Neuron (in vitro differentiated cells): ENCODE data around the gene LIPM.

Experiments
- H2AFZ ChIP-seq: one replicate; pipeline ENCODE4 v1.6.1; 2013; ENCODE audit warnings: low read depth, mild to moderate bottlenecking, inconsistent platforms, low read length, moderate library complexity
- H3K27me3 ChIP-seq: one replicate; pipeline ENCODE4 v1.6.1; 2013; ENCODE audit warnings: low read length; ENCODE audit not compliant: insufficient read depth
- H3K36me3 ChIP-seq: one replicate; pipeline ENCODE4 v1.6.1; 2013; ENCODE audit warnings: low read length; ENCODE audit not compliant: insufficient read depth
- H3K4me1 ChIP-seq: one replicate; pipeline ENCODE4 v1.6.1; 2013; ENCODE audit warnings: low read length; ENCODE audit not compliant: insufficient read depth
- H3K4me3 ChIP-seq: 2 replicates; pipeline ENCODE4 v1.5.1; 2013; ENCODE audit warnings: mild to moderate bottlenecking, low read length, moderate library complexity
- H3K9me3 ChIP-seq: one replicate; pipeline ENCODE4 v1.6.1; 2013; ENCODE audit warnings: low read length

The LIPM gene

DNA sequence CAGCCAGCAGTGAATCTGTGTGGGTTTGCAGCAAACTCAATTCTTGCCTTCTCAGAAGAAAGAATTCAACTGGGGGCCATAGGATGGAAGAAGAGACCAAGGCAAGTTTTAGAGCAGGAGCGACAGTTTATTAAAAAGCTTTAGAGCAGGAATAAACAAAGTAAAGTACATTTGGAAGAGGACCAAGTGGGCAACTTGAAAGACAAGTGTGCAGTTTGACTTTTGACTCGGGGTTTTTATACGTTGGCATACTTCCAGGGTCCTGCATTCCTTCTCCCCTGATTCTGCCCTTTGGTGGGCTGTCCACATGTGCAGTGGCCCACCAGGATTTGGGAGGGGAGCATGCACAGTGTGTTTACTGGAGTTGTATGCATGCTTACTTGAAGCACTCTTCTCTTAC is 52.2 kb downstream of the LIPM start:
- no peak overlapping the region for H2AFZ ChIP-seq
- H3K4me1 ChIP-seq = no peaks in the 10 kb centered on the region
- H3K27me3 ChIP-seq = peaks cover 3% of the 10 kb centered on the region
- no peak overlapping the region for H3K4me3 ChIP-seq
- H3K36me3 ChIP-seq = no peaks in the 10 kb centered on the region
- no peaks in the 10 kb centered on the region for H3K9me3 ChIP-seq

DNA sequence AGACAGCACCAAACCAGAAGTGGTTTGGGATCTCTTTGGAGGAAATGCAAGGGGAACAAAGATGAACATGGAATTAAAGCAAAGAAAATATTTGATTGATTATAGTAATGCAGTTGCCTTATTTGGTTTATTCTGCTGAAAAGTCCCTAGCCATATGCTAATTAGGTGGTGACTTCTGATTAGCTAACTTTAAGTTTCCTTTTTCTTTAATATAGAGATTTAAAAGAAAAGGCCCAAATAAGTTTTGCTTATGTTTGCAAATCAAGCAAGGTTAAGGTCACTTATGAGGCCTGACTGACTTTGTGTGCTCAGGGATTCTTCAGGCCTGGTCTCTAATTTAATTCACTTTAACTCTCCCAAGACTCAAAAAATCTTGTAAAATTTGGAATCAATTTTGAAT is 55.3 kb downstream of the LIPM start:
- no peaks in the 10 kb centered on the region for H3K4me1 ChIP-seq
- no peak overlapping the region for H3K4me3 ChIP-seq
- H3K36me3 ChIP-seq = no peaks in the 10 kb centered on the region
- no peaks in the 10 kb centered on the region for H3K9me3 ChIP-seq
- peaks cover 5% of the 10 kb centered on the region for H3K27me3 ChIP-seq
- no peak overlapping the region for H2AFZ ChIP-seq

DNA sequence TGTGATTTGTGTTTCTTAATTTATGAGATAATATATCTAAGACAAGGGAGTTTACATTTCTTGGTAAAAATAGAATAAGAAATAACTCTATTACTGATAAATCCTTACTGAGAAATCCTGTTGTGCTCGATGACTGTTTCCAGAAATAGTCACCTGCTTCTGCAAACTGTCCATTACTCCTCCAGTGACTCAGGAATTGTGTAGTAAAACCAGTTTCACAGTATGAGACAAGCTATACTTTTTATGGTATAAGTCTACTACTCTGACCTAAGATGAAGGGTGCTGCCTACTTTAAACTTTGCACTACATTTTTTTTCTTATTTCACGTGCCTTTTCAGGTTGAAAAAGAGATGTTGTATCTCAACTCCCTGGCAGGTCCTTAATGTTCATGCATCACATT is 56.0 kb downstream of the LIPM start:
- no peaks in the 10 kb centered on the region for H3K36me3 ChIP-seq
- H3K4me3 ChIP-seq = no peak overlapping the region

GRCh38 chr10:88861036-88861435 is 58.5 kb downstream of the LIPM start:
- H3K4me1 ChIP-seq = no peaks in the 10 kb centered on the region
- H2AFZ ChIP-seq = no peak overlapping the region
- no peak overlapping the region for H3K4me3 ChIP-seq
- peaks cover 13% of the 10 kb centered on the region for H3K27me3 ChIP-seq
- no peaks in the 10 kb centered on the region for H3K9me3 ChIP-seq
- H3K36me3 ChIP-seq = no peaks in the 10 kb centered on the region

More for the DNA sequence above, 56.0 kb downstream of the LIPM start:
- no peaks in the 10 kb centered on the region for H3K9me3 ChIP-seq
- no peaks in the 10 kb centered on the region for H3K4me1 ChIP-seq
- peaks cover 5% of the 10 kb centered on the region for H3K27me3 ChIP-seq
- no peak overlapping the region for H2AFZ ChIP-seq

DNA sequence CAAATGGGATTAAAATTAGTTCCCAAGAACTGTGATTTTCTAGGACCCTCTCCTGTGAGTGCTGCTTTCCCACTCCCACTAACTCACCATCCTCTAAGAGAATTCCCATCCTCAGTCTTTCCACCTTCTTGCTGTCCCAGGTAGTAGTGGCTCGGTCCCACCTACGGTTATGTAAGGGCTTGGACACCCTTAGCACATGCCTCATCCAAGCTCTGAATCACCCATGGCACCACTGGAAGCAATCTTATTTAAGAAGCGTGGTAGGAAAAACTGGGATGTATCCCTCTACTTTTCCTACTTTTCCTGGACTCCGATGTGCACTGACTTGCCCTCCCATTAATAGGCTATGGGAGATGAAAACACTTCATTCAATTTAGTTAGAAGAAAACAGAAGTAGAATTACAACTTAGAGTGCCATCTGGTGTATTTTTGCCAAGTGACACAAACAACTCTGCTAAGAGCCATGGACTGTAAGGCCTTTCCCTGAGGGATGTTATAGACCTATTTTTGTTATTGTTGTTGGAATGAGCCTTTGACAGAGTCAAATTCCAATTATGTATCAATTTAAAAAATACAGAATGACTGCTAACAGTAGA is 62.8 kb downstream of the LIPM start:
- no peaks in the 10 kb centered on the region for H3K36me3 ChIP-seq
- no peaks in the 10 kb centered on the region for H3K9me3 ChIP-seq
- H2AFZ ChIP-seq = no peak overlapping the region
- H3K27me3 ChIP-seq = peaks cover 9% of the 10 kb centered on the region
- no peak overlapping the region for H3K4me3 ChIP-seq
- no peaks in the 10 kb centered on the region for H3K4me1 ChIP-seq

DNA sequence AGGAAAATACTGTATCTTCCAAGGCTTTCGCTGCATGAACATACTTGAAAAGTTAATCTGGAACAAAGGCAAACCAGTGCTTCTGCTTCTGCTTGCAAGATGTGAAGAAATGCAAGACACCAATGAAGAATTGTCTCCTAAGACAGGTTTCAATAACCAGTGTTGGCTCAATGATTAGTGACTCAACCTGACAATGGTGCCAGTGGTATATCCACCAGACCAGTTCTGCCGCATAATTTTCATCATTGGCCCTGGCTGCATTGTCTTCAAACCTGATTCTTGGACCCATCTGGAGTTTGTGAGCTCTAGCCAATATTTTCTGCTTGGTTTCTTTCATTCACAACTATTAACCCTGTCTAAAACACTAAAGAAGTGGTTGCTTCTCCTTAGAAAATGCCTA is 63.9 kb downstream of the LIPM start:
- H3K9me3 ChIP-seq = no peaks in the 10 kb centered on the region
- no peak overlapping the region for H3K4me3 ChIP-seq
- no peaks in the 10 kb centered on the region for H3K36me3 ChIP-seq
- no peaks in the 10 kb centered on the region for H3K4me1 ChIP-seq
- H2AFZ ChIP-seq = no peak overlapping the region
- H3K27me3 ChIP-seq = peaks cover 8% of the 10 kb centered on the region

DNA sequence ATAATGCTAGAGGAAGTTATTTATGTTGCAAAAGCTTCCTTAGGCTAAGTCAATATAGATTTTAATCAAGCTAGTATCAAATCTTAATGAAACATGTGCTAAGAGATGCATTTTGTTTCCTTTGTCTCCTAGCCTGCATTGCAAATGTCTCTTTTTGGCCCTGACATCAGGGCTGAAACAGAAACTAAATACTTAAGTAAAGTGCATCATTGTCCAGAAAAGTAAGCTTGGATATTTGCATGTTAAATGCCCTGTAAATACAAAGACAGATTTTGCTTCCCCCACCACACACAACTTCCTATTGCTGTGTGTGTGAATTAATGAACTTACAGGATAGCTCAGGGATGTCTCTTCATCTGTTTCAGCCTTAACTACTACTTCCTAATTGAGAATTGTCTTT is 67.6 kb downstream of the LIPM start:
- no peaks in the 10 kb centered on the region for H3K4me1 ChIP-seq
- no peak overlapping the region for H2AFZ ChIP-seq
- no peaks in the 10 kb centered on the region for H3K9me3 ChIP-seq
- no peaks in the 10 kb centered on the region for H3K36me3 ChIP-seq
- no peak overlapping the region for H3K4me3 ChIP-seq
- peaks cover 3% of the 10 kb centered on the region for H3K27me3 ChIP-seq
